Measurements from ENCODE around the gene COL9A3.
A peak's percentile ranks its signal among the peaks of the same experiment; 100 is the strongest.

DNA sequence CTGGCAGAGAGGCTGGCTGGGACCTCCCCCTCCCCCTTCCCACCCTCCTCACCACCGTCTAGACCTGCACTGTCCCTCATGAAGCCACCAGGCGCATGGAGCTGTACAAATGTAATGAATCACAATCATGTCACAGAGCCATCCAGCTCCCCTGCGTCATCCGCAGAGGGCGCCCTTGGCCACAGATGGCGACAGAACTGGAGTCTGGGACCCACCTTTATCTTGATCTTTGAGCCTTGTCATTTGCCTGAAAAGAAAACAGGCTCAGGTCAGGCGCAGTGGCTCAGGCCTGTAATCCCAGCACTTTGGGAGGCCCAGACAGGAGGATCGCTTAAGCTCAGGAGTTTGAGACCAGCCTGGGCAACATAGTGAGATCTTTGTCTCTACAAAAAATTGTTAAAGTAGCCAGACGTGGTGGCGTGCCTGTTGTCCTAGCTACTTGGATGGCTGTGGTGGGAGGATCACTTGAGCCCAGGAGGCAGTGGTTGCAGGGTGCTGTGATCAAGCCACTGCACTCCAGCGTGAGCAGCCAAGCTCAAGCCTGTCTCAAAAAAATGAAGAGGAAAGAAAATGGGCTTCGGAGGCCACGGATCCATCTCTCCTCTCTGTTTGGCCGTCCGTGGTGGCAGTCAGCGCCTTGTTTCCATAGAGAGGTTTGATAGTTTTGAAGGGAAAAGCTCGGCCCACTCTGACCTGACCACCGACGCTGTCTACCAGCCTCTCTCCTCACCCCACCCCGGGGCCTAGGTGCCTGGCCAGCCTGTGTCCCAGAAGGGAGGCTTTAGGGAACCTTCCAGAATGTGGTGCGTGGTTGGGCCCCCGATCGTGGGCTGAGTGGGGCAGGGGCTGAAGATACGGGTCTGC, 6.2 kb downstream of the COL9A3 start:
- TF ChIP-seq, protein P1, sequence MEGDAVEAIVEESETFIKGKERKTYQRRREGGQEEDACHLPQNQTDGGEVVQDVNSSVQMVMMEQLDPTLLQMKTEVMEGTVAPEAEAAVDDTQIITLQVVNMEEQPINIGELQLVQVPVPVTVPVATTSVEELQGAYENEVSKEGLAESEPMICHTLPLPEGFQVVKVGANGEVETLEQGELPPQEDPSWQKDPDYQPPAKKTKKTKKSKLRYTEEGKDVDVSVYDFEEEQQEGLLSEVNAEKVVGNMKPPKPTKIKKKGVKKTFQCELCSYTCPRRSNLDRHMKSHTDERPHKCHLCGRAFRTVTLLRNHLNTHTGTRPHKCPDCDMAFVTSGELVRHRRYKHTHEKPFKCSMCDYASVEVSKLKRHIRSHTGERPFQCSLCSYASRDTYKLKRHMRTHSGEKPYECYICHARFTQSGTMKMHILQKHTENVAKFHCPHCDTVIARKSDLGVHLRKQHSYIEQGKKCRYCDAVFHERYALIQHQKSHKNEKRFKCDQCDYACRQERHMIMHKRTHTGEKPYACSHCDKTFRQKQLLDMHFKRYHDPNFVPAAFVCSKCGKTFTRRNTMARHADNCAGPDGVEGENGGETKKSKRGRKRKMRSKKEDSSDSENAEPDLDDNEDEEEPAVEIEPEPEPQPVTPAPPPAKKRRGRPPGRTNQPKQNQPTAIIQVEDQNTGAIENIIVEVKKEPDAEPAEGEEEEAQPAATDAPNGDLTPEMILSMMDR (IDR thresholded peaks at IDR 0.05), result peak; percentile 18 to 75 (median 55)
- TF ChIP-seq POLR2A (IDR thresholded peaks at IDR 0.05) (no peak), POLR2AphosphoS5 (IDR thresholded peaks at IDR 0.05) (no peak), EP300 (IDR thresholded peaks at IDR 0.05; ENCODE audit: low read depth) (no peak)

Measured in transverse colon (tissue), 4 donors.